Measurements from ENCODE around the gene ACBD6. TPM values are rescaled to one million over a fixed set of nuclear protein-coding genes. Genes with fewer than 3 reads are reported as not detected.

The ACBD6 gene
- total and polyA plus RNA-seq, 2 of the 4 experiments (the other 2 are of a cell fraction): 52.5 to 59.1 TPM

DNA sequence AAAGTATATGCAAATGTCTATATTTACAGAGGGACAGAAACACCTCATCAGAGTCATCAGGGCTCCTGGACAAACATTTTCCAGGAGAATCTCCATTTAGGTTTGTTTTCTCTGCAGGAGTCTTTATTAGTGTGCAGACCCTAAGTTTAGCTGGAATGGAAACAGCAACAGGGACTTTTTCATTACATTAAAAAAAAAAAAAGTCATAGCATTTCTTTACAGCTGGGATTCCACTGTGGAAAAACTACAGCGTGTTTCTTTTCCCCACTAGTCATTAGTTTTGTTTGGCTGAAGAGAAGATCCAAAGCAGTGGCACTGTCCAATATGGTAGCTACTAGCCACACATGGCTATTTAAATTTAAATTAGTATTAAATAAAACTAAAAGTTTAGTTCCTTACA lies 222.7 kb downstream of the ACBD6 start:
- no peaks in the 10 kb centered on the region for H3K27me3 ChIP-seq (ENCODE audit: control insufficient read depth, insufficient read depth, low read length)
- no peak overlapping the region for H3K4me3 ChIP-seq (ENCODE audit: insufficient read depth, low read depth, low read length)
- H2AK5ac ChIP-seq (ENCODE audit: low read depth, low read length): no peak overlapping the region
- no peak overlapping the region for H4K8ac ChIP-seq (ENCODE audit: low read depth in 2 of 2, low read length in 2 of 2)
- H3K9ac ChIP-seq (ENCODE audit: low read depth, low read length): no peak overlapping the region
- no peak overlapping the region for H2BK120ac ChIP-seq (ENCODE audit: low read depth, low read length)
- peaks cover 8% of the 10 kb centered on the region for H3K9me1 ChIP-seq (ENCODE audit: insufficient read depth, low read length)
- H3K79me1 ChIP-seq (ENCODE audit: low read depth in 1 of 2, low read length in 2 of 2): no peaks in the 10 kb centered on the region
- BruUV-seq (replicated peaks): no TSS peak
- H4K91ac ChIP-seq (ENCODE audit: insufficient read depth, low read depth, low read length): no peak overlapping the region
- H3K56ac ChIP-seq (ENCODE audit: extremely low read depth, insufficient read depth, low read length): no peak overlapping the region
- H4K5ac ChIP-seq (ENCODE audit: low read depth, low read length): no peak overlapping the region
- H2BK20ac ChIP-seq (ENCODE audit: low read depth, low read length): no peak overlapping the region
- H3K23ac ChIP-seq (ENCODE audit: low read depth, low read length): no peak overlapping the region
- H3K9me3 ChIP-seq (ENCODE audit: control insufficient read depth, insufficient read depth, low read length): no peaks in the 10 kb centered on the region
- ATAC-seq (ENCODE audit: low read depth): no peak
- 0 out of 2 replicates have a peak overlapping the region, but pooled peaks have one; percentile 37 for H3K14ac ChIP-seq (replicated peaks; ENCODE audit: low read depth, low read length)
- intact Hi-C loops (cut with micrococcal nuclease) (loop anchor here (5.0 kb wide), 2 partner anchors 63 to 138 kb away; no protein-coding TSS in a partner anchor), dilution Hi-C loops (cut with HindIII; ENCODE audit: low sequenced_read_pairs, unreplicated experiment) (no loop called here), in situ Hi-C loops (cut with MboI; ENCODE audit: low sequenced_read_pairs) (no loop called here)
- DNase-seq: no peak
- peaks cover 21% of the 10 kb centered on the region for H3K36me3 ChIP-seq (ENCODE audit: control insufficient read depth, insufficient read depth, low read length)
- H2BK15ac ChIP-seq (ENCODE audit: low read depth, low read length): no peak overlapping the region
- H4K20me1 ChIP-seq (ENCODE audit: insufficient read depth, low read length): peaks cover 3% of the 10 kb centered on the region; the same call in 1 of the 2 replicates
- CTCF ChIA-PET: no interaction called here
- H2AFZ ChIP-seq (replicated peaks; ENCODE audit: low read length, poor library complexity): no peak overlapping the region
- H3K4me2 ChIP-seq (ENCODE audit: low read depth, low read length): no peak overlapping the region
- no peak overlapping the region for H2AK9ac ChIP-seq (replicated peaks; ENCODE audit: low read depth, low read length, poor library complexity)
- H2BK5ac ChIP-seq (ENCODE audit: low read depth, low read length, poor library complexity, severe bottlenecking): no peak overlapping the region
- no peak overlapping the region for H3K27ac ChIP-seq (ENCODE audit: insufficient read depth, low read length)
- TF ChIP-seq NFE2L2 (IDR thresholded peaks at IDR 0.05; ENCODE audit: low read depth, low read length) (no peak), CHD1 (IDR thresholded peaks at IDR 0.05; ENCODE audit: low read depth, low read length) (no peak), RAD21 (IDR thresholded peaks at IDR 0.05; ENCODE audit: low read length) (no peak), RCOR1 (IDR thresholded peaks at IDR 0.05; ENCODE audit: insufficient replicate concordance, low read length) (no peak), RFX5 (IDR thresholded peaks at IDR 0.05; ENCODE audit: low read depth, low read length) (no peak), POLR2A (IDR thresholded peaks at IDR 0.05; ENCODE audit: low read depth, low read length) (no peak), MAFK (IDR thresholded peaks at IDR 0.05; ENCODE audit: low read depth, low read length) (no peak), BHLHE40 (IDR thresholded peaks at IDR 0.05; ENCODE audit: low read depth, low read length) (no peak), CEBPB (IDR thresholded peaks at IDR 0.05; ENCODE audit: low read depth, low read length) (no peak), MAZ (IDR thresholded peaks at IDR 0.05; ENCODE audit: borderline replicate concordance, low read depth, low read length) (no peak), FOS (IDR thresholded peaks at IDR 0.05; ENCODE audit: low read depth, low read length) (no peak), SMC3 (IDR thresholded peaks at IDR 0.05; ENCODE audit: low read depth, low read length) (no peak), MXI1 (IDR thresholded peaks at IDR 0.05; ENCODE audit: borderline replicate concordance, low read depth, low read length) (no peak)
- TF ChIP-seq, protein P1, sequence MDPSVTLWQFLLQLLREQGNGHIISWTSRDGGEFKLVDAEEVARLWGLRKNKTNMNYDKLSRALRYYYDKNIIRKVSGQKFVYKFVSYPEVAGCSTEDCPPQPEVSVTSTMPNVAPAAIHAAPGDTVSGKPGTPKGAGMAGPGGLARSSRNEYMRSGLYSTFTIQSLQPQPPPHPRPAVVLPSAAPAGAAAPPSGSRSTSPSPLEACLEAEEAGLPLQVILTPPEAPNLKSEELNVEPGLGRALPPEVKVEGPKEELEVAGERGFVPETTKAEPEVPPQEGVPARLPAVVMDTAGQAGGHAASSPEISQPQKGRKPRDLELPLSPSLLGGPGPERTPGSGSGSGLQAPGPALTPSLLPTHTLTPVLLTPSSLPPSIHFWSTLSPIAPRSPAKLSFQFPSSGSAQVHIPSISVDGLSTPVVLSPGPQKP (IDR thresholded peaks at IDR 0.05; ENCODE audit: borderline replicate concordance, low read depth, low read length): no peak
- TF ChIP-seq, protein P2, sequence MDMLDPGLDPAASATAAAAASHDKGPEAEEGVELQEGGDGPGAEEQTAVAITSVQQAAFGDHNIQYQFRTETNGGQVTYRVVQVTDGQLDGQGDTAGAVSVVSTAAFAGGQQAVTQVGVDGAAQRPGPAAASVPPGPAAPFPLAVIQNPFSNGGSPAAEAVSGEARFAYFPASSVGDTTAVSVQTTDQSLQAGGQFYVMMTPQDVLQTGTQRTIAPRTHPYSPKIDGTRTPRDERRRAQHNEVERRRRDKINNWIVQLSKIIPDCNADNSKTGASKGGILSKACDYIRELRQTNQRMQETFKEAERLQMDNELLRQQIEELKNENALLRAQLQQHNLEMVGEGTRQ (IDR thresholded peaks at IDR 0.05; ENCODE audit: low read depth, low read length): no peak
- TF ChIP-seq, protein P3, sequence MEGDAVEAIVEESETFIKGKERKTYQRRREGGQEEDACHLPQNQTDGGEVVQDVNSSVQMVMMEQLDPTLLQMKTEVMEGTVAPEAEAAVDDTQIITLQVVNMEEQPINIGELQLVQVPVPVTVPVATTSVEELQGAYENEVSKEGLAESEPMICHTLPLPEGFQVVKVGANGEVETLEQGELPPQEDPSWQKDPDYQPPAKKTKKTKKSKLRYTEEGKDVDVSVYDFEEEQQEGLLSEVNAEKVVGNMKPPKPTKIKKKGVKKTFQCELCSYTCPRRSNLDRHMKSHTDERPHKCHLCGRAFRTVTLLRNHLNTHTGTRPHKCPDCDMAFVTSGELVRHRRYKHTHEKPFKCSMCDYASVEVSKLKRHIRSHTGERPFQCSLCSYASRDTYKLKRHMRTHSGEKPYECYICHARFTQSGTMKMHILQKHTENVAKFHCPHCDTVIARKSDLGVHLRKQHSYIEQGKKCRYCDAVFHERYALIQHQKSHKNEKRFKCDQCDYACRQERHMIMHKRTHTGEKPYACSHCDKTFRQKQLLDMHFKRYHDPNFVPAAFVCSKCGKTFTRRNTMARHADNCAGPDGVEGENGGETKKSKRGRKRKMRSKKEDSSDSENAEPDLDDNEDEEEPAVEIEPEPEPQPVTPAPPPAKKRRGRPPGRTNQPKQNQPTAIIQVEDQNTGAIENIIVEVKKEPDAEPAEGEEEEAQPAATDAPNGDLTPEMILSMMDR (conservative IDR thresholded peaks at IDR 0.05; ENCODE audit: low read depth, low read length): no peak
- no CpG with 5 or more reads among the region's 1 CpG for WGBS, 2 experiments (ENCODE audit: extremely low coverage in 2 of 2, insufficient read length in 1 of 2)
- peaks cover 2% of the 10 kb centered on the region; the same call in 1 of the 2 replicates for H3K4me1 ChIP-seq (ENCODE audit: control insufficient read depth, insufficient read depth, low read length)
- H3K18ac ChIP-seq (ENCODE audit: low read depth, low read length): no peak overlapping the region
- POLR2A ChIA-PET (ENCODE audit: unreplicated experiment): no interaction called here
- no peak overlapping the region for H3K4ac ChIP-seq (ENCODE audit: low read depth, low read length)
